HG02870 (cell line): ENCODE measurements around the gene CRTC3.
"Not testable (repeated sequence)": the region's sequence is repeated elsewhere in the genome, so short reads cannot be mapped to it uniquely, and the experiment has no call there.

ENCODE experiments used
- ATAC-seq: cut with Tn5 transposase; IDR thresholded peaks from one replicate; pipeline ENCODE4 v1.9.1; 2021; ENCODE audit warnings: mild to moderate bottlenecking, moderate library complexity; ENCODE audit not compliant: unreplicated experiment

CRTC3 gene

GRCh38 chr15:90529371-90530249 lies at the start of gene CRTC3:
Gene CRTC3 (plus strand): TSS chr15:90529923. CDS start chr15:90530072, 149 bp downstream.
- peak; percentile 69 for ATAC-seq

GRCh38 chr15:90481023-90481422 lies 48.7 kb upstream of the CRTC3 start:
- ATAC-seq: no peak

- no peak for ATAC-seq
These were observed 47.4 kb upstream of the CRTC3 start for GRCh38 chr15:90482124-90483011.

- no peak for ATAC-seq
These were observed 46.8 kb upstream of the CRTC3 start for GRCh38 chr15:90483012-90483307.

- no peak for ATAC-seq
These were observed 46.1 kb upstream of the CRTC3 start for GRCh38 chr15:90483637-90484036.

GRCh38 chr15:90487186-90487585 lies 42.5 kb upstream of the CRTC3 start:
- no peak for ATAC-seq

- no peak for ATAC-seq
These were observed 40.2 kb upstream of the CRTC3 start for GRCh38 chr15:90489514-90489913.

GRCh38 chr15:90489944-90490343 lies 39.8 kb upstream of the CRTC3 start:
- ATAC-seq: no peak

- ATAC-seq: no peak
These were observed 36.1 kb upstream of the CRTC3 start for GRCh38 chr15:90493647-90494046.

GRCh38 chr15:90495067-90495466 lies 34.7 kb upstream of the CRTC3 start:
- ATAC-seq: no peak

- no peak for ATAC-seq
These were observed 32.9 kb upstream of the CRTC3 start for GRCh38 chr15:90496791-90497190.

- ATAC-seq: no peak
These were observed 32.3 kb upstream of the CRTC3 start for GRCh38 chr15:90497376-90497775.

GRCh38 chr15:90497912-90498311 lies 31.8 kb upstream of the CRTC3 start:
- no peak for ATAC-seq

GRCh38 chr15:90500171-90500570 lies 29.6 kb upstream of the CRTC3 start:
- ATAC-seq: no peak

GRCh38 chr15:90501898-90502297 lies 27.8 kb upstream of the CRTC3 start:
- ATAC-seq: no peak

- ATAC-seq: not testable (repeated sequence)
These were observed 18.9 kb upstream of the CRTC3 start for GRCh38 chr15:90510781-90511180.

- ATAC-seq: not testable (repeated sequence)
These were observed 18.5 kb upstream of the CRTC3 start for GRCh38 chr15:90511211-90511618.

- ATAC-seq: no peak
These were observed 17.4 kb upstream of the CRTC3 start for GRCh38 chr15:90512276-90512675.

GRCh38 chr15:90512981-90513380 lies 16.7 kb upstream of the CRTC3 start:
- no peak for ATAC-seq

- ATAC-seq: no peak
These were observed 16.3 kb upstream of the CRTC3 start for GRCh38 chr15:90513448-90513847.

GRCh38 chr15:90513893-90514292 lies 15.8 kb upstream of the CRTC3 start:
- ATAC-seq: not testable (repeated sequence)

- no peak for ATAC-seq
These were observed 10.0 kb upstream of the CRTC3 start for GRCh38 chr15:90519688-90520087.
